Type B pancreatic cell (in vitro differentiated cells): ENCODE results near the gene PKNOX2. TPM values are rescaled to one million over a fixed set of nuclear protein-coding genes. Genes with fewer than 3 reads are reported as not detected.

Experiments used
- DNase-seq: peaks from one replicate; pipeline ENCODE4 v3.0.0; 2021; ENCODE audit warnings: mixed read lengths; ENCODE audit not compliant: unreplicated experiment; ENCODE audit errors: extremely low spot score
- H3K27ac Mint-ChIP-seq: 2 replicates; pipeline ENCODE4 v1.8.0; 2021; ENCODE audit warnings: mild to moderate bottlenecking, mixed read lengths
- H3K27me3 Mint-ChIP-seq: 2 replicates; pipeline ENCODE4 v1.8.0; 2021; ENCODE audit warnings: mixed read lengths
- H3K36me3 Mint-ChIP-seq: 2 replicates; pipeline ENCODE4 v1.8.0; 2021; ENCODE audit warnings: mixed read lengths
- H3K4me1 Mint-ChIP-seq: one replicate; pipeline ENCODE4 v1.8.0; 2021; ENCODE audit warnings: mixed read lengths; ENCODE audit not compliant: unreplicated experiment
- H3K4me3 Mint-ChIP-seq: 2 replicates; pipeline ENCODE4 v1.8.0; 2021; ENCODE audit warnings: mild to moderate bottlenecking, mixed read lengths
- H3K9me3 Mint-ChIP-seq: 2 replicates; pipeline ENCODE4 v1.8.0; 2021; ENCODE audit warnings: mixed read lengths
- total RNA-seq: library from RNA; stranded (reverse); gene quantifications from 2 replicates; pipeline ENCODE4 v1.2.1, GENCODE V29; 2021; ENCODE audit warnings: low replicate concordance
- TF ChIP-seq, protein P1 (sequence below): fragments of 200-600 bp; sonication (generic); conservative IDR thresholded peaks from 2 replicates; pipeline ENCODE4 v1.5.0; 2021; ENCODE audit warnings: antibody characterized with exemption, mild to moderate bottlenecking

PKNOX2 gene
- total RNA-seq, 1 donor from 2014 or later, result 15.3 TPM

DNA sequence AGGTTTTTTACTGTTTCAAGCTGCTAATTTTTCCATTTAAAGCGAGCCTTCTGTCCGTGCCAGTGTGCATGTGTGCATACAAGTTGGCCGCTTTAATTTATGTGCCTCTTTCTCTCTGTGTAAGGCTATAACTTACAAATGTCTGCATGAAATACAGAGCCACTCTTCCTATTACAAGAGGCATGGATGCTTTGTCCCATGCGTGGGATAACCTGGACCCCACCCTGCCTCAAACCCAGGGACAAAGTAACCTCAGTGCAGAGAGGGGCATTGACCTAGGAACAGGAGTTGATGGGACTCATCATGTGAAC is 28.8 kb downstream of the PKNOX2 start:
- no peak for DNase-seq
- no peak overlapping the region for H3K4me3 Mint-ChIP-seq
- peaks cover 15% of the 10 kb centered on the region for H3K4me1 Mint-ChIP-seq
- H3K9me3 Mint-ChIP-seq, result no peaks in the 10 kb centered on the region
- peaks cover 7% of the 10 kb centered on the region for H3K36me3 Mint-ChIP-seq
- H3K27me3 Mint-ChIP-seq, result peaks cover 42% of the 10 kb centered on the region
- TF ChIP-seq, protein P1, sequence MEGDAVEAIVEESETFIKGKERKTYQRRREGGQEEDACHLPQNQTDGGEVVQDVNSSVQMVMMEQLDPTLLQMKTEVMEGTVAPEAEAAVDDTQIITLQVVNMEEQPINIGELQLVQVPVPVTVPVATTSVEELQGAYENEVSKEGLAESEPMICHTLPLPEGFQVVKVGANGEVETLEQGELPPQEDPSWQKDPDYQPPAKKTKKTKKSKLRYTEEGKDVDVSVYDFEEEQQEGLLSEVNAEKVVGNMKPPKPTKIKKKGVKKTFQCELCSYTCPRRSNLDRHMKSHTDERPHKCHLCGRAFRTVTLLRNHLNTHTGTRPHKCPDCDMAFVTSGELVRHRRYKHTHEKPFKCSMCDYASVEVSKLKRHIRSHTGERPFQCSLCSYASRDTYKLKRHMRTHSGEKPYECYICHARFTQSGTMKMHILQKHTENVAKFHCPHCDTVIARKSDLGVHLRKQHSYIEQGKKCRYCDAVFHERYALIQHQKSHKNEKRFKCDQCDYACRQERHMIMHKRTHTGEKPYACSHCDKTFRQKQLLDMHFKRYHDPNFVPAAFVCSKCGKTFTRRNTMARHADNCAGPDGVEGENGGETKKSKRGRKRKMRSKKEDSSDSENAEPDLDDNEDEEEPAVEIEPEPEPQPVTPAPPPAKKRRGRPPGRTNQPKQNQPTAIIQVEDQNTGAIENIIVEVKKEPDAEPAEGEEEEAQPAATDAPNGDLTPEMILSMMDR, result no peak
- H3K27ac Mint-ChIP-seq, result no peak overlapping the region

DNA sequence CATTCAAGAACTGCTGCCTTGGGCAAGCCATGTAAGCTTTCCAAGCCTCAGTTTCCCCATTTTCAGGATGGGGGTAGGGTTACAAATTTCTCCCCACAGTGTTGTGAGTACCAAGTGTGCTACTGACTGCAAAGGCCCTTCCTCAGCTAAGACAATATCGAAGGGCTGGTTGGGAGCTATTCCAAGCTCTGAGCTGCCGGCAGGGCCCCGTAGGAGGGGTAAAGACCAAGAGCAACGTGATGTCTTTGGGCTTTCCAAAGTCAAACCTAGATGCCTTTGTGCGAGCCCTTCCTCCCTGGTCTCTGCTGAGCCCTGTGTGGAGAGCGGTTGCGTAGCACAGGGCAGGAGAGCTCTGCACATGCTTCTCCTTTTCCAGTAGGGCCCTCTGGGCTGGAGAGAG is 29.3 kb downstream of the PKNOX2 start:
- Mint-ChIP-seq H3K4me1 (peaks cover 15% of the 10 kb centered on the region), H3K4me3 (no peak overlapping the region), H3K9me3 (no peaks in the 10 kb centered on the region), H3K27me3 (peaks cover 39% of the 10 kb centered on the region), H3K27ac (no peak overlapping the region), H3K36me3 (peaks cover 7% of the 10 kb centered on the region)
- TF ChIP-seq, protein P1, result no peak
- DNase-seq, result no peak

DNA sequence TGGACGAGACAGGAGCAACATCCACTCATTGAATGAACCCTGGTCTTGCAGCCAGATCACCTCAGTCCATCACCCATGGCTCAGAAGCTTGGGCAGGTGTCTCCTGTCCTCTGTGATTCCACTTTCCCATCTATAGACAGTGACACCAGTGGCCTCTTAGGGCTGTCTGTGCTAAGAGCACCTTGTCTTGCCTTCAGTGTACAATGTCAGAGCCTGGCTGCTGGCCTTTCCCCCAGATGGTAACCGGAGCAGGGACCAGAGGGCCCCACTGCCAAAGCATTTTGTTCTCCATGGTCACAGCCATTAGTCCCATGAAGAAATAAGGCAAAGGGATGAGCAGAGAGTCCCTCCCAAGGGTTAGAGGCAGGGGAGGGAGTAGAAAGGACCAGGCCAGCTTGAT is 35.4 kb downstream of the PKNOX2 start:
- Mint-ChIP-seq H3K9me3 (no peaks in the 10 kb centered on the region), H3K27ac (no peak overlapping the region)

DNA sequence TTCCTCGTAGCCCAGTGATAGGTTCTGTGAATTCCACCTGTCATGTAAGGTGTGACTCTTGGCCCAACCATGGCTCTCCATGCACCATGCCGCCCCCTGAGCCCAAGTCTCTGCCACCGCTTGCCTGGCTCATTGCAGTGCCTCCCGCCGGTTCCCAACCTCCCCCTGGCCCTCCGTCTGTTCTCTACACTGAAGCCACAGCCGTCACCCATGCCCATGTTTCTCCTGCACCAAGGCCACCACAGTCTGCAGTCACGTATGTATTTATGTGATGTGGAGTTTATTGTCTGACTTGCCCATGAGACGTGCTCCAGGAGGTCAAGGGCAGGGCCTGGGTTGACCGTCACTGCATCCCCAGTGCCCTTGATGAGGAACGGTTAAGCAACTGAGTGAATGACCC is 35.9 kb downstream of the PKNOX2 start:
- no peak overlapping the region for H3K27ac Mint-ChIP-seq
- H3K27me3 Mint-ChIP-seq, result peaks cover 21% of the 10 kb centered on the region
- H3K9me3 Mint-ChIP-seq, result no peaks in the 10 kb centered on the region
- H3K36me3 Mint-ChIP-seq, result peaks cover 6% of the 10 kb centered on the region
- DNase-seq, result no peak
- H3K4me3 Mint-ChIP-seq, result no peak overlapping the region
- TF ChIP-seq, protein P1, result no peak
- peaks cover 29% of the 10 kb centered on the region for H3K4me1 Mint-ChIP-seq

More for the DNA sequence above, 35.4 kb downstream of the PKNOX2 start:
- Mint-ChIP-seq H3K27me3 (peaks cover 23% of the 10 kb centered on the region), H3K4me3 (no peak overlapping the region), H3K4me1 (peaks cover 25% of the 10 kb centered on the region), H3K36me3 (peaks cover 8% of the 10 kb centered on the region)
- no peak for DNase-seq
- TF ChIP-seq, protein P1, result no peak

DNA sequence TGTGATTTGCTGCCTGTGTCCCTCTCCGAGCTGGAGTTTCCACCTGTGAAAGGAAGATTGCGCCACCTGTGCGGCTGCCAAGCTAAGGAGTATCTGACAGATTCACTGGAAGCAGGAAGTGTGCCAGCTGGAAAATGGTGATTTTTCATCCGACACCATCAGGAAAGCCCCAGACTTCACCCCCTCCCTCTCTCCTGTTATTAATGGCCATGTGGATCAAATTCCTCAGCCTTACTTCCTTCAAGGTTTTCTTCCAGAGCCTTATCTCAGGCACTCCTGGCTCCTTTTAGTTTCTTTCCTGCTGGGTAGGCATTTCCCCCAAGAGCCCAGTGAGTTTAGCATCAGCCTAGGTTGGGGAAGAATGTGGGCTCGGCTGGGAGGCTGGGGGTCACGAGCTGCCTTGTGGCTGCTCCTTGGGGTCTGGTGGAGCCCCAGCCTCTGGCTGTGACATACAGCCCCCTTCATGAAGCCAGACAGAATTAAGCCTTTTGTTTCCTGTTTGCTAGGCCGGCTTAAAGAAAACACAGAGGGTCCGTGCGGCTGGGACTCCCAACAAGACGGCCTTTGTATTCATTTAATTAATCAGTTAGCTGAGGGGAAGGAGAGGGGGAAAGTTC is 37.1 kb downstream of the PKNOX2 start:
- H3K4me3 Mint-ChIP-seq, result peak overlapping the region; percentile 66
- TF ChIP-seq, protein P1, result no peak
- peaks cover 29% of the 10 kb centered on the region for H3K27me3 Mint-ChIP-seq
- peaks cover 6% of the 10 kb centered on the region for H3K36me3 Mint-ChIP-seq
- DNase-seq, result no peak
- no peaks in the 10 kb centered on the region for H3K9me3 Mint-ChIP-seq
- peaks cover 40% of the 10 kb centered on the region for H3K4me1 Mint-ChIP-seq
- H3K27ac Mint-ChIP-seq, result peak overlapping the region; percentile 77
